Raji (cell line): ENCODE measurements around the gene RNF128.

Experiments
- POLR2A ChIP-seq: IDR thresholded peaks from 2 replicates; pipeline ENCODE4 v1.6.1; 2011; ENCODE audit warnings: low read depth, low read length, control low read depth; ENCODE audit not compliant: insufficient read depth

RNF128 gene

DNA sequence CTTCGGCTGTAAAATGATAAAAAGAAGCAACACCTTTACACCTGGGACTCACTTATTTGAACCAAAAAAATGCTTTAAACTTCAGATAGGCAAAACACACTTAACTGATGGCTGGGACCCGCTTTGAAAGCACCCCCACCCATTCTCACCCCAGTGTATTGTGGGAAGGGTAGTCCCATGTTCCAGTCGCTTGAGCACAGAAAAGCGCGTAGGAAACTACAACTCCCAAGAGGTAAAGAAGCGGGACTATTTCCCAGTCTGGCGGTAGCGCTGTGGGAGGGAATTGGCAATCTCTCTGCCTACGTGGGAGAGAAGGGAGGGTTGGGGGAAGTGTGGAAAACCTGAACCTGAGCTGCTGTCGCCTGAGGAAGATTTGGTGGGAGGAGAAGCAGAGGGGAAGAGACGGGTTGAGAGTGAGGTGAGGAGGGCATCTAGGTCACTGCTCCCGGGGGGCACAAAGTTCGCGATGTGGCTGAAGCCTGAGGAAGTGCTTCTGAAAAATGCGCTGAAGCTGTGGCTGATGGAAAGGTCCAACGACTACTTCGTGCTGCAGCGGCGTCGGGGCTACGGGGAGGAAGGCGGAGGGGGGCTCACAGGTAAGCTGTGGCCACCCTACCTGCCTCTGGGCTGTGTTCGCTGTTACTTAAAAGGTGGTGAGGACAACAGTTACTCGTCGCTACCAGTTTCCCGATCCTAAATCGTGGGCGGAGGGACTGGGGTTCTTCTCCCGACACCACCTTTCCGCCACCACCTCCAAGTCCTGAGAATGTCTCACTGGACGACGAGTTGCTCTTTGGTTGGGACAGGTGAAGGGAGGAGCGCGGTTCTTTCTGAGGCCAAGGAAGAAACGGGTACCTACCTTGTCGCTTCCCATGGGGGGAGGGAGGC is 76.1 kb downstream of the RNF128 start, which contains the start of gene TBC1D8B:
Gene TBC1D8B (plus strand): TSS at position 286 of the 888 bp plus-strand sequence. CDS start 181 bp downstream, at position 467.
- TF ChIP-seq POLR2A = peak; percentile 71

DNA sequence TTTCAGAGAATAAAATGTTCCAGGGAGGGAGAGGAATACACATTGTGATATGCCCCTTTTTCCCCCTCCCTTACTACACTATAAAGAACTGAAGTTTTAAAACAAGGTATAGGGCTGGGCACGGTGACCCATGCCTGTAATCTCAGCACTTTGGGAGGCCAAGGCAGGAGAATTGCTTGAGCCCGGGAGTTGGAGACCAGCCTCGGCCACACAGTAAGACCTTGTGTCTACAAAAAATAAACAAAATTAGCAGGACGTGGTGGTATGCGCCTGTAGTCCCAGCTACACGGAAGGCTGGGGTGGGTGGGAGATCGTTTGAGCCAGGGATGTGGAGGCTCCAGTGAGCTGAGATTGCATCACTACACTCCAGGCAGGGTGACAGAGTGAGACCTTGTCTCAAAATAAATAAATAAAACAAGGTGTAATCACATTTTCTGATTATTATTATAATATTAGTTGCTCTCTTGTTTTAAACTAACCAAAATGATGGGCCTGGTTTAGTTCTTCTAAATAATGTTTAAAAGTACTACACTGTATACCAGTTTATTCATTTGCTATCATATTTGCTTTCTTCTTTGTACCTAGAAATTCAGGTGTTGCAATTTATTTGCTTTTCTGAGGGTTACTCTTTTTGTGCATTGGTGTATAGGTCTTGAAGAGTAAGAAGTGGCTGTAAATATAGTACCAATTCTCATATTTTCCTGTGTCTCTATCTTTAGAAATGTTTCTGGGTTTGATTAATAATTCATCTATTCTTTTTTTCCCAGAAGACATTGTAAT is 84.8 kb downstream of the RNF128 start:
- TF ChIP-seq POLR2A = no peak
